Endothelial cell of umbilical vein (primary cell): ENCODE results near the gene KIFC3. TPM values are rescaled to one million over a fixed set of nuclear protein-coding genes. Genes with fewer than 3 reads are reported as not detected.

Experiments used
- BruUV-seq: library from RNA; stranded (reverse); fragments of 400-500 nt; replicated peaks from 2 replicates; lab custom pipeline; 2021; lab: Mats Ljungman, UMichigan
- CTCF ChIA-PET: fragments of 300-600, 350-600 bp; sonication (Branson Sonifier 250); formaldehyde crosslinking; loops from one replicate; lab custom pipeline; 2021; ENCODE audit warnings: antibody characterized with exemption, inconsistent platforms; lab: Charles Lee
- POLR2A ChIA-PET: fragments of 300-600, 350-600 bp; sonication (Branson Sonifier 250); formaldehyde crosslinking; loops from one replicate; lab custom pipeline; 2021; ENCODE audit warnings: antibody characterized with exemption, inconsistent platforms; lab: Charles Lee
- DNase-seq: peaks from one replicate; pipeline ENCODE4 v3.0.0-alpha.2; 2011; ENCODE audit warnings: low read depth, low spot score
- FAIRE-seq: peaks from 2 replicates; lab custom pipeline; 2011; peaks lifted over from hg19 to GRCh38; lab: Jason Lieb, UNC
- H2AFZ ChIP-seq: 2 replicates; pipeline ENCODE4 v1.6.0; 2012; ENCODE audit warnings: low read depth, low read length, control low read depth, inconsistent platforms
- H3K27ac ChIP-seq: 2 replicates; pipeline ENCODE4 v1.5.1; 2011; ENCODE audit warnings: low read depth, mild to moderate bottlenecking, control low read depth, low read length, moderate library complexity; ENCODE audit not compliant: insufficient read depth
- H3K27me3 ChIP-seq, 2 experiments: 2 replicates each; pipeline versions ENCODE4 v1.6.0 to v1.6.1; 2011; ENCODE audit warnings: low read length in 2 of 2, mixed read lengths in 1 of 2; ENCODE audit not compliant: control insufficient read depth in 2 of 2, insufficient read depth in 2 of 2
- H3K36me3 ChIP-seq, 2 experiments: 2 replicates in 1 of 2; 3 replicates in 1 of 2; pipeline ENCODE4 v1.5.1; 2011; ENCODE audit warnings: low read length in 2 of 2, mild to moderate bottlenecking in 1 of 2, moderate library complexity in 1 of 2; ENCODE audit not compliant: control insufficient read depth in 2 of 2, insufficient read depth in 2 of 2; ENCODE audit errors: extremely low read depth in 1 of 2
- H3K4me1 ChIP-seq: 3 replicates; pipeline ENCODE4 v1.5.1; 2011; ENCODE audit warnings: mild to moderate bottlenecking, low read length; ENCODE audit not compliant: control insufficient read depth, insufficient read depth; ENCODE audit errors: extremely low read depth
- H3K4me2 ChIP-seq: 2 replicates; pipeline ENCODE4 v1.6.1; 2011; ENCODE audit warnings: low read length, control low read depth, mixed read lengths; ENCODE audit not compliant: insufficient read depth
- H3K4me3 ChIP-seq, 3 experiments: fragments of 200-600 bp in 1 of 3; sonication (generic), shearing (Covaris generic) in 1 of 3; replicated peaks in 1 of 3; 2 replicates each; pipeline ENCODE4 v1.5.1; 2011 to 2016; ENCODE audit warnings: control low read depth in 3 of 3, low read length in 3 of 3, mild to moderate bottlenecking in 2 of 3, inconsistent platforms in 1 of 3, low read depth in 1 of 3, moderate library complexity in 1 of 3; ENCODE audit not compliant: insufficient read depth in 1 of 3
- H3K79me2 ChIP-seq: 2 replicates; pipeline ENCODE4 v1.6.0; 2012; ENCODE audit warnings: low read length, inconsistent platforms; ENCODE audit not compliant: control insufficient read depth, insufficient read depth
- H3K9ac ChIP-seq: replicated peaks from 2 replicates; pipeline ENCODE3; 2011; ENCODE audit warnings: low read length, control low read depth; ENCODE audit not compliant: insufficient read depth; ENCODE audit errors: extremely low read depth
- H3K9me1 ChIP-seq: replicated peaks from 3 replicates; pipeline ENCODE4 v1.6.0; 2011; ENCODE audit warnings: mild to moderate bottlenecking, low read length; ENCODE audit not compliant: control insufficient read depth, insufficient read depth; ENCODE audit errors: extremely low read depth
- H3K9me3 ChIP-seq: replicated peaks from 2 replicates; pipeline ENCODE4 v1.5.1; 2012; ENCODE audit warnings: low read length, inconsistent platforms; ENCODE audit not compliant: control insufficient read depth, insufficient read depth
- H4K20me1 ChIP-seq: replicated peaks from 2 replicates; pipeline ENCODE3; 2011; ENCODE audit warnings: mild to moderate bottlenecking, low read length; ENCODE audit not compliant: control insufficient read depth, insufficient read depth; ENCODE audit errors: extremely low read depth
- EZH2 ChIP-seq: IDR thresholded peaks from 2 replicates; pipeline ENCODE4 v1.6.1; 2012; ENCODE audit warnings: borderline replicate concordance, low read depth, mild to moderate bottlenecking, moderate library complexity, low read length, inconsistent platforms; ENCODE audit not compliant: severe bottlenecking
- FOS ChIP-seq: IDR thresholded peaks from 2 replicates; pipeline ENCODE4 v1.6.1; 2011; ENCODE audit warnings: mild to moderate bottlenecking, low read length, moderate library complexity, borderline replicate concordance; ENCODE audit not compliant: insufficient read depth
- GATA2 ChIP-seq: IDR thresholded peaks from 2 replicates; pipeline ENCODE4 v1.7.0; 2011; ENCODE audit warnings: low read depth, mild to moderate bottlenecking, moderate library complexity, mixed read lengths, low read length; ENCODE audit not compliant: insufficient read length, insufficient read depth
- JUN ChIP-seq: IDR thresholded peaks from 2 replicates; pipeline ENCODE4 v1.6.1; 2011; ENCODE audit warnings: borderline replicate concordance, low read depth; ENCODE audit not compliant: insufficient read length, insufficient read depth
- MYC ChIP-seq: IDR thresholded peaks from one replicate; pipeline ENCODE4 v1.6.1; 2011; ENCODE audit warnings: mild to moderate bottlenecking, low read depth, low read length
- POLR2A ChIP-seq: IDR thresholded peaks from 2 replicates; pipeline ENCODE4 v1.6.1; 2012; ENCODE audit warnings: low read depth, mild to moderate bottlenecking, control low read depth, low read length
- POLR2AphosphoS5 ChIP-seq: IDR thresholded peaks from 2 replicates; pipeline ENCODE4 v1.6.1; 2012; ENCODE audit warnings: low read depth, mild to moderate bottlenecking, control low read depth, low read length, moderate library complexity; ENCODE audit not compliant: insufficient read depth
- dilution Hi-C: fragments of 300-500 bp; cut with MboI; formaldehyde crosslinking; loops from one replicate; pipeline ENCODE4 v1.15.0; 2019; ENCODE audit warnings: low sequenced_read_pairs; ENCODE audit not compliant: extremely low pct_ligation_motif_present
- intact Hi-C: fragments of 100-400 bp; cut with micrococcal nuclease; formaldehyde crosslinking; loops from one replicate; pipeline ENCODE4 v1.10.0; 2022
- polyA plus RNA-seq, 4 experiments: library from polyadenylated mRNA; depleted of rRNA in 3 of 4; stranded (reverse) in 3 of 4; unstranded in 1 of 4; fragments of >200 nt; gene quantifications; 2 replicates each; pipeline versions ENCODE4 v1.2.1 to v1.2.3, GENCODE V29; 2011 to 2012; ENCODE audit warnings: missing spikeins in 1 of 4
- total RNA-seq: library from RNA; stranded (reverse); gene quantifications from 2 replicates; pipeline ENCODE4 v1.2.3, GENCODE V29; 2021
- TF ChIP-seq, protein P1 (sequence below): IDR thresholded peaks from 2 replicates; pipeline ENCODE4 v1.6.1; 2011; ENCODE audit not compliant: insufficient read depth, insufficient read length
- TF ChIP-seq, protein P2 (sequence below), 2 donors: IDR thresholded peaks; 1 replicate in 1 of 2; 2 replicates in 1 of 2; pipeline ENCODE4 v1.5.1; 2011; ENCODE audit warnings: low read length in 2 of 2, mild to moderate bottlenecking in 2 of 2, moderate library complexity in 2 of 2, control low read depth in 1 of 2, inconsistent platforms in 1 of 2, low read depth in 1 of 2; ENCODE audit not compliant: insufficient read depth in 1 of 2; ENCODE audit errors: extremely low read depth in 1 of 2

Gene KIFC3
- total and polyA plus RNA-seq, 2 donors (not counting 3 experiments of a cell fraction or from before 2014, with no cell fraction given), result 36.3 to 62.2 TPM

DNA sequence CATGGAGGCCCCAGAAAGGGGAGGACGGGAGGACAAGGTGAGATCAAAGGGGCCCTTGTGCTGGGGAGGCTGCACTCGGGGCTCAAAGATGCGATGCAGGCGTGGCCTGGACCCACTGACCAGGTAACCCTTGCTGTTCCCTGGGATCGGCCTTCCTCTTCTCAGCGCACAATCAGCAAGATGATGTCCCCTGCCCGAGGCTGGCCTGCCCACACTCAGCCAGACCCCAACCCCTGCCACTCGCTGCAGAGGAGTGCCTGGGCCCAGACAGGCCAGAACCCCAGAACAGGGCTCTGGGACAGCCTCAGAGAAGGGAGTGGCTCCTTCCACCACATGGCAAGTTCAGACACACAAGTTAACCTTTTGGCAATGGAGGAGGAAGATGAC, 14.8 kb downstream of the KIFC3 start:
- DNase-seq, result no peak
- no peaks in the 10 kb centered on the region for H3K4me1 ChIP-seq
- H3K79me2 ChIP-seq, result no peaks in the 10 kb centered on the region
- ChIA-PET POLR2A (no interaction called here), CTCF (interaction anchor here (1.0 to 1.5 kb wide), 4 partner anchors 8 to 91 kb away, joined by 3 to 4 read pairs (median 3); no protein-coding TSS in a partner anchor)
- H3K27ac ChIP-seq, result no peak overlapping the region
- no peak overlapping the region for H2AFZ ChIP-seq
- H3K4me3 ChIP-seq, result no peak overlapping the region
- no TSS peak for BruUV-seq
- TF ChIP-seq JUN (no peak), EZH2 (no peak), POLR2AphosphoS5 (no peak), MYC (no peak), POLR2A (no peak), GATA2 (no peak), FOS (no peak)
- TF ChIP-seq, protein P1, sequence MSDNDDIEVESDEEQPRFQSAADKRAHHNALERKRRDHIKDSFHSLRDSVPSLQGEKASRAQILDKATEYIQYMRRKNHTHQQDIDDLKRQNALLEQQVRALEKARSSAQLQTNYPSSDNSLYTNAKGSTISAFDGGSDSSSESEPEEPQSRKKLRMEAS, result no peak
- TF ChIP-seq, protein P2, sequence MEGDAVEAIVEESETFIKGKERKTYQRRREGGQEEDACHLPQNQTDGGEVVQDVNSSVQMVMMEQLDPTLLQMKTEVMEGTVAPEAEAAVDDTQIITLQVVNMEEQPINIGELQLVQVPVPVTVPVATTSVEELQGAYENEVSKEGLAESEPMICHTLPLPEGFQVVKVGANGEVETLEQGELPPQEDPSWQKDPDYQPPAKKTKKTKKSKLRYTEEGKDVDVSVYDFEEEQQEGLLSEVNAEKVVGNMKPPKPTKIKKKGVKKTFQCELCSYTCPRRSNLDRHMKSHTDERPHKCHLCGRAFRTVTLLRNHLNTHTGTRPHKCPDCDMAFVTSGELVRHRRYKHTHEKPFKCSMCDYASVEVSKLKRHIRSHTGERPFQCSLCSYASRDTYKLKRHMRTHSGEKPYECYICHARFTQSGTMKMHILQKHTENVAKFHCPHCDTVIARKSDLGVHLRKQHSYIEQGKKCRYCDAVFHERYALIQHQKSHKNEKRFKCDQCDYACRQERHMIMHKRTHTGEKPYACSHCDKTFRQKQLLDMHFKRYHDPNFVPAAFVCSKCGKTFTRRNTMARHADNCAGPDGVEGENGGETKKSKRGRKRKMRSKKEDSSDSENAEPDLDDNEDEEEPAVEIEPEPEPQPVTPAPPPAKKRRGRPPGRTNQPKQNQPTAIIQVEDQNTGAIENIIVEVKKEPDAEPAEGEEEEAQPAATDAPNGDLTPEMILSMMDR (IDR thresholded peaks at IDR 0.05; ENCODE audit: extremely low read depth in 1 of 2, insufficient read depth in 1 of 2, low read depth in 1 of 2, low read length in 2 of 2), result no peak
- H3K9me3 ChIP-seq, result no peaks in the 10 kb centered on the region
- peaks cover 4 to 30% of the 10 kb centered on the region in 2 experiments for H3K36me3 ChIP-seq
- H4K20me1 ChIP-seq, result no peaks in the 10 kb centered on the region
- dilution Hi-C loops, result no loop called here
- FAIRE-seq, result no peak
- H3K9me1 ChIP-seq, result no peaks in the 10 kb centered on the region
- no peak overlapping the region for H3K9ac ChIP-seq
- H3K4me2 ChIP-seq, result no peak overlapping the region
- intact Hi-C loops, result no loop called here
- no peaks in the 10 kb centered on the region for H3K27me3 ChIP-seq
